ENCODE data around the gene PBX4.
A peak's percentile ranks its signal among the peaks of the same experiment; 100 is the strongest.
"Not testable (repeated sequence)": the region's sequence is repeated elsewhere in the genome, so short reads cannot be mapped to it uniquely, and the experiment has no call there.

Gene PBX4

GRCh38 chr19:19619849-19620210, 1.3 kb upstream of the PBX4 start:
- CTCF ChIA-PET, result interaction anchor here (1.4 to 2.4 kb wide), 4 partner anchors 11 to 87 kb away, joined by 6 to 9 read pairs (median 7); partner anchors contain the start of gene GMIP
- no peak for DNase-seq (ENCODE audit: extremely low spot score)
- TF ChIP-seq CTCF (IDR thresholded peaks at IDR 0.05; ENCODE audit: control extremely low read depth, extremely low read depth, low read depth, missing control alignments), result no peak
- POLR2A ChIA-PET, result interaction anchor here (0.7 to 0.9 kb wide), 3 partner anchors 20 to 246 kb away, joined by 4 to 8 read pairs (median 7); partner anchors contain the start of gene ZNF253

GRCh38 chr19:19619181-19619848, 828 bp upstream of the PBX4 start:
- TF ChIP-seq CTCF (IDR thresholded peaks at IDR 0.05; ENCODE audit: control extremely low read depth, extremely low read depth, low read depth, missing control alignments), result no peak
- ChIA-PET CTCF (interaction anchor here (1.0 to 2.4 kb wide), 5 partner anchors 12 to 86 kb away, joined by 4 to 9 read pairs (median 6); partner anchors contain the start of gene GMIP), POLR2A (interaction anchor here (0.7 kb wide), 2 partner anchors 19 to 22 kb away, joined by 7 to 8 read pairs; no protein-coding TSS in a partner anchor)
- peak; percentile 2 for DNase-seq (ENCODE audit: extremely low spot score)

GRCh38 chr19:19615086-19615485, 3.4 kb downstream of the PBX4 start:
- ChIA-PET CTCF (interaction anchor here (4.2 kb wide), 1 partner anchor 61 kb away, joined by 22 read pairs; no protein-coding TSS in a partner anchor), POLR2A (no interaction called here)
- TF ChIP-seq CTCF (IDR thresholded peaks at IDR 0.05; ENCODE audit: control extremely low read depth, extremely low read depth, low read depth, missing control alignments), result no peak
- DNase-seq (ENCODE audit: extremely low spot score), result no peak

GRCh38 chr19:19613506-19613905, 5.0 kb downstream of the PBX4 start:
- POLR2A ChIA-PET, result no interaction called here

GRCh38 chr19:19610376-19611202, 7.9 kb downstream of the PBX4 start:
- no peak for TF ChIP-seq CTCF (IDR thresholded peaks at IDR 0.05; ENCODE audit: control extremely low read depth, extremely low read depth, low read depth, missing control alignments)
- ChIA-PET CTCF (interaction anchor here (0.6 to 1.2 kb wide), 4 partner anchors 12 to 57 kb away, joined by 3 read pairs; no protein-coding TSS in a partner anchor), POLR2A (no interaction called here)
- no peak for DNase-seq (ENCODE audit: extremely low spot score)

More at GRCh38 chr19:19613506-19613905, 5.0 kb downstream of the PBX4 start:
- DNase-seq (ENCODE audit: extremely low spot score), result no peak
- TF ChIP-seq CTCF (IDR thresholded peaks at IDR 0.05; ENCODE audit: control extremely low read depth, extremely low read depth, low read depth, missing control alignments), result no peak
- CTCF ChIA-PET, result interaction anchor here (1.2 to 4.2 kb wide), 5 partner anchors 12 to 247 kb away, joined by 3 to 22 read pairs (median 4); partner anchors contain the start of gene GMIP

GRCh38 chr19:19606686-19607085, 11.8 kb downstream of the PBX4 start:
- CTCF ChIA-PET, result interaction anchor here (0.9 to 1.4 kb wide), 3 partner anchors 11 to 74 kb away, joined by 3 to 4 read pairs (median 3); no protein-coding TSS in a partner anchor
- POLR2A ChIA-PET; DNase-seq (ENCODE audit: extremely low spot score): not testable (repeated sequence)

All from GM10248 (cell line).